Kidney epithelial cell (primary cell): ENCODE results near the gene SUN3. TPM values are rescaled to one million over a fixed set of nuclear protein-coding genes. Genes with fewer than 3 reads are reported as not detected.
"Not testable (repeated sequence)": the region's sequence is repeated elsewhere in the genome, so short reads cannot be mapped to it uniquely, and the experiment has no call there.

Source experiments
- DNase-seq: peaks from one replicate; pipeline ENCODE4 v3.0.0-alpha.2; 2010; ENCODE audit warnings: low read depth
- H3K27me3 ChIP-seq: 2 replicates; pipeline ENCODE4 v1.6.0; 2011; ENCODE audit warnings: low read length; ENCODE audit not compliant: control insufficient read depth, insufficient read depth
- H3K36me3 ChIP-seq: 2 replicates; pipeline ENCODE4 v1.5.1; 2011; ENCODE audit warnings: low read length; ENCODE audit not compliant: control insufficient read depth, insufficient read depth
- H3K4me3 ChIP-seq: 2 replicates; pipeline ENCODE4 v1.5.1; 2011; ENCODE audit warnings: low read depth, mild to moderate bottlenecking, control low read depth, low read length
- total RNA-seq: library from RNA; depleted of rRNA; stranded (reverse); fragments of >200 nt; gene quantifications from 2 replicates; pipeline ENCODE4 v1.2.3, GENCODE V29; 2015
- TF ChIP-seq, protein P1 (sequence below): IDR thresholded peaks from 2 replicates; pipeline ENCODE4 v1.5.1; 2011; ENCODE audit warnings: mild to moderate bottlenecking, moderate library complexity, low read length, control low read depth, inconsistent platforms; ENCODE audit not compliant: insufficient read depth, poor library complexity, severe bottlenecking

Gene SUN3
- total RNA-seq, 1 donor from 2014 or later: not detected

DNA sequence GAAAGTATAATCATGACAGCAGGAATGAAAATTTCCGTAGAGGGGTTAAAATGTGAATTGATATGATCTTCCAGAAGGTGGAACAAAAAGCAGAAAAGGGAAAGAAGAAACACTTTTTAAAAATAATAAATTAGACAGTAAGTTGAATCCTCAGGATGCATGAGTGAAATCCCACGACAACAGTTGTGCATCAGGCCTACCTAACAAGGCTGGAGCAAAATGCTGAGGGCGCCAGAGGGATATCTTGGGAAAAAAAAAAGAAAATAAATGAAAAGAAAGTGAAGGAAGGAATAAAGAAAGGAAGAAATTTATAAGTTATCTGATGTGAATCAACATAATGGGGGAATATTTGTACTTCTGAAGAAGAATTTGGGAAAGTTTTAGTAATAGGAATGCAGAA is 36.5 kb downstream of the SUN3 start:
- Histone ChIP-seq H3K27me3 (no peaks in the 10 kb centered on the region), H3K4me3 (no peak overlapping the region), H3K36me3 (no peaks in the 10 kb centered on the region)
- no peak for DNase-seq
- TF ChIP-seq, protein P1, sequence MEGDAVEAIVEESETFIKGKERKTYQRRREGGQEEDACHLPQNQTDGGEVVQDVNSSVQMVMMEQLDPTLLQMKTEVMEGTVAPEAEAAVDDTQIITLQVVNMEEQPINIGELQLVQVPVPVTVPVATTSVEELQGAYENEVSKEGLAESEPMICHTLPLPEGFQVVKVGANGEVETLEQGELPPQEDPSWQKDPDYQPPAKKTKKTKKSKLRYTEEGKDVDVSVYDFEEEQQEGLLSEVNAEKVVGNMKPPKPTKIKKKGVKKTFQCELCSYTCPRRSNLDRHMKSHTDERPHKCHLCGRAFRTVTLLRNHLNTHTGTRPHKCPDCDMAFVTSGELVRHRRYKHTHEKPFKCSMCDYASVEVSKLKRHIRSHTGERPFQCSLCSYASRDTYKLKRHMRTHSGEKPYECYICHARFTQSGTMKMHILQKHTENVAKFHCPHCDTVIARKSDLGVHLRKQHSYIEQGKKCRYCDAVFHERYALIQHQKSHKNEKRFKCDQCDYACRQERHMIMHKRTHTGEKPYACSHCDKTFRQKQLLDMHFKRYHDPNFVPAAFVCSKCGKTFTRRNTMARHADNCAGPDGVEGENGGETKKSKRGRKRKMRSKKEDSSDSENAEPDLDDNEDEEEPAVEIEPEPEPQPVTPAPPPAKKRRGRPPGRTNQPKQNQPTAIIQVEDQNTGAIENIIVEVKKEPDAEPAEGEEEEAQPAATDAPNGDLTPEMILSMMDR: no peak

- Histone ChIP-seq H3K4me3 (peak overlapping the region; percentile 43), H3K36me3 (no peaks in the 10 kb centered on the region), H3K27me3 (no peaks in the 10 kb centered on the region)
- TF ChIP-seq, protein P1: peak; percentile 78
- no peak for DNase-seq
Measured at GRCh38 chr7:47991741-47992311, 37.1 kb downstream of the SUN3 start.

- no peaks in the 10 kb centered on the region for H3K27me3 ChIP-seq
- no peak for DNase-seq
- TF ChIP-seq, protein P1: no peak
- no peak overlapping the region for H3K4me3 ChIP-seq
- no peaks in the 10 kb centered on the region for H3K36me3 ChIP-seq
Measured at GRCh38 chr7:47991270-47991669, 37.6 kb downstream of the SUN3 start.

DNA sequence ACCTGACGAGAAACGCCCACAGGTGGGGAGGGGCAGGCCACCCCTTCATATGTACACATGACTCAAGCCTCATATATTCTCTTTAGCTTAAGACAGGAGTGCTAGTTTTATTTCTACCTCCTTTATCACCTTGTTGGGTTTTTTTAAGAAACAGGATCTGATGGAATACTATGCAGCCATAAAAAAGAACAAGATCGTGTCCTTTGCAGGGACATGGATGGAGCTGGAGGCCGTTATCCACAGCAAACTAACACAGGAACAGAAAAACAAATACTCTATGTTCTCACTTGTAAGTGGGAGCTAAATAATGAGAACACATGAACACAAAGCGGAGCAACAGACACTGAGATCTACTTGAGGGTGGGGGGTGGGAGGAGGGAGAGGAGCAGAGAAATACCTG is 38.3 kb downstream of the SUN3 start:
- no peak for DNase-seq
- Histone ChIP-seq H3K27me3 (no peaks in the 10 kb centered on the region), H3K4me3 (no peak overlapping the region), H3K36me3 (no peaks in the 10 kb centered on the region)
- TF ChIP-seq, protein P1: no peak

DNA sequence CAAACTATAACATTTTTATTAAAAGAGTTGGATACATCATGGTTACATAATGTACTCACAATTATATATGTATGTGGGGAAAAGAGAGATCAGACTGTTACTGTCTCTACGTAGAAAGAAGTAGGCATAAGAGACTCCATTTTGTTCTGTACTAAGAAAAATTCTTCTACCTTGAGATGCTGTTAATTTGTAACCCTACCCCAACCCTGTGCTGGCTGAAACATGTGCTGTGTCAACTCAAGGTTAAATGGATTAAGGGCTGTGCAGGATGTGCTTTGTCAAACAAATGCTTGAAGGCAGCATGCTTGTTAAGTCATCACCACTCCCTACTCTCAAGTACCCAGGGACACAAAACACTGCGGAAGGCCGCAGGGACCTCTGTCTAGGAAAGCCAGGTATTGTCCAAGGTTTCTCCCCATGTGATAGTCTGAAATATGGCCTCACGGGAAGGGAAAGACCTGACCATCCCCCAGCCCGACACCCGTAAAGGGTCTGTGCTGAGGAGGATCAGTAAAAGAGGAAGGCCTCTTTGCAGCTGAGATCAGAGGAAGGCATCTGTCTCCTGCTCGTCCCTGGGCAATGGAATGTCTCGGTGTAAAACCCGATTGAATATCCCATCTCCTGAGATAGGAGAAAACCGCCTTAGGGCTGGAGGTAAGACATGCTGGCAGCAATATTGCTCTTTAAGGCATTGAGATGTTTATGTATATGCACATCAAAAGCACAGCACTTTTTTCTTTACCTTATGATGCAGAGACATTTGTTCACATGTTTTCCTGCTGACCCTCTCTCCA is 39.1 kb downstream of the SUN3 start:
- DNase-seq, H3K27me3 ChIP-seq: not testable (repeated sequence)

GRCh38 chr7:47988496-47989386 is 40.2 kb downstream of the SUN3 start:
- TF ChIP-seq, protein P1: peak; percentile 29
- Histone ChIP-seq H3K27me3 (no peaks in the 10 kb centered on the region), H3K36me3 (no peaks in the 10 kb centered on the region), H3K4me3 (no peak overlapping the region)
- DNase-seq: no peak

More for the DNA sequence above, 39.1 kb downstream of the SUN3 start:
- H3K36me3 ChIP-seq, H3K4me3 ChIP-seq: not testable (repeated sequence)
